Astrocyte of the cerebellum (primary cell): Measurements from ENCODE around the gene CYP2A6.

ENCODE experiments used
- DNase-seq: peaks from one replicate; pipeline ENCODE4 v3.0.0-alpha.2; 2011; ENCODE audit warnings: low read depth
- H3K4me3 ChIP-seq: 2 replicates; pipeline ENCODE4 v1.5.1; 2011; ENCODE audit warnings: mild to moderate bottlenecking, low read depth, low read length, moderate library complexity
- in situ Hi-C: cut with HindIII; loops from 2 replicates; pipeline ENCODE4 v1.10.0; 2017; ENCODE audit warnings: low sequenced_read_pairs
- TF ChIP-seq, protein P1 (sequence below): IDR thresholded peaks from 2 replicates; pipeline ENCODE4 v1.5.1; 2012; ENCODE audit warnings: low read length, low read depth, moderate library complexity, mild to moderate bottlenecking; ENCODE audit errors: missing control alignments

The CYP2A6 gene

DNA sequence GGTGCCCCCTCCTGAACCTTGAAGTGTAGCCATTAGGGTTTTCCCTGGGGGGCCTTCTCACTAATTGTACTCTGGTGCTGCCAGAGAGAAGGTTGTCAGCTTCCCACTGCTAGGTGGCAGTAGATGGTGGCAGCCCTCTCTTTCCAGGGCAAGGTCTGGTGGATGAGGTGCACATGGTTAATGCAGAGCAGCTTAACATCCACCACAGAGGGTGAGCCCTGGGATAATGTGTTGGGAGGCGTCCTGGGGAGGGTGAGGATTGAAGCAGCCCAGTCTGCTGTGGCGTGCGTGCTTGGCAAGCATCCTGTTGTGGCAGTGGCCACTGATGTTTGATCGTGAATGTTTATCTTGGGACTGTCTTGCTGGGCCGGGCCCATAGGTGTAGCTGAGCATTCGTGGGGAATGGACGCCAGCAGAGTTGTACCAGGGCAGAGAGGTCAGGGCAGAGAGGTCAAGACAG lies 45.4 kb downstream of the CYP2A6 start:
- TF ChIP-seq, protein P1, sequence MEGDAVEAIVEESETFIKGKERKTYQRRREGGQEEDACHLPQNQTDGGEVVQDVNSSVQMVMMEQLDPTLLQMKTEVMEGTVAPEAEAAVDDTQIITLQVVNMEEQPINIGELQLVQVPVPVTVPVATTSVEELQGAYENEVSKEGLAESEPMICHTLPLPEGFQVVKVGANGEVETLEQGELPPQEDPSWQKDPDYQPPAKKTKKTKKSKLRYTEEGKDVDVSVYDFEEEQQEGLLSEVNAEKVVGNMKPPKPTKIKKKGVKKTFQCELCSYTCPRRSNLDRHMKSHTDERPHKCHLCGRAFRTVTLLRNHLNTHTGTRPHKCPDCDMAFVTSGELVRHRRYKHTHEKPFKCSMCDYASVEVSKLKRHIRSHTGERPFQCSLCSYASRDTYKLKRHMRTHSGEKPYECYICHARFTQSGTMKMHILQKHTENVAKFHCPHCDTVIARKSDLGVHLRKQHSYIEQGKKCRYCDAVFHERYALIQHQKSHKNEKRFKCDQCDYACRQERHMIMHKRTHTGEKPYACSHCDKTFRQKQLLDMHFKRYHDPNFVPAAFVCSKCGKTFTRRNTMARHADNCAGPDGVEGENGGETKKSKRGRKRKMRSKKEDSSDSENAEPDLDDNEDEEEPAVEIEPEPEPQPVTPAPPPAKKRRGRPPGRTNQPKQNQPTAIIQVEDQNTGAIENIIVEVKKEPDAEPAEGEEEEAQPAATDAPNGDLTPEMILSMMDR, result peak; percentile 30
- in situ Hi-C loops, result no loop called here
- no peak overlapping the region for H3K4me3 ChIP-seq
- no peak for DNase-seq

DNA sequence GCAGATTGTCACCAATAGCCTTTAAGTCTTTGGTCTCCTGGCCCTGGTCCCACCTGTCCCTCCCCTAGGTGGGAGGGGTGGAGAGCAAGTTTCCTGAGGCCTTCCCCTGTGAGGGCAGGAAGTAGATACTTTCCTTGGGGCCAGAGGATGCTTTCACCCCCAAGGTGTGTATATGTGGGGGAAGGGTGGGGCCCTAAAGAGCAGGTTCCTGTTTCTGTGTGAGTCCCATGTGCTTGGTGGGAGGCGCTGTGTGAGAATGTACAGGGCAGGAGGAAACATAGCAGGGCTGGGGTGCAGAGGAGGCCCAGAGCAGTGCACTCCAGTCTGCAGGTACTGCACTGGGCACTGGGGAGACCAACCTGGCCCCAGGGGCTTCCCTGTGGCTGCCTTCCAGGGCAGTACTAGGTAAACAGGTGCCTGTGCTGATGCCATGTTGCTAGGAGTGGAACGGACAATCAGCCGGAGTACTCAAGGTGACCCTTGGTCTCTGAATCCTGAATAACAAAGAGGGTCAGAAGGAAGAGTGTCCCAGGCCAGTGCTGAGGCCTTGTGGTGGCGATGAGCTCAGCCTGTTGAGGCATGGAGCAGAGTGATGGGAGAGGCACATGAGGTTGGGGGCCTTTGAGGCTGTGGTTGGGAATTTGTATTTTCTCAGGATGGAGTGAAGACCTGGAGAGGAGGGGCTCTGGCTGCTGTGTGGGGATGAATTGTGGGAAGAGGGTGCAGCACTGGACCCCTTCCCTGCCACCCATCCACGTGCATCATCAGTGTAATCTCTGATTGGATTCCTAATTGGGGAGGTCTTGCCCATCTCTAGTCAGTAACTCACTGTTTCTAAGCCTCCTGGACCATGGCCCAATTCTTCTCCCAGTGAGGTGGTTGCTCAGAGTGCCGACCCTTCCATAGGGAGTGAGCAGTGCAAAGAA lies 46.1 kb downstream of the CYP2A6 start:
- no peak overlapping the region for H3K4me3 ChIP-seq
- in situ Hi-C loops, result no loop called here
- DNase-seq, result no peak
- TF ChIP-seq, protein P1, result no peak

DNA sequence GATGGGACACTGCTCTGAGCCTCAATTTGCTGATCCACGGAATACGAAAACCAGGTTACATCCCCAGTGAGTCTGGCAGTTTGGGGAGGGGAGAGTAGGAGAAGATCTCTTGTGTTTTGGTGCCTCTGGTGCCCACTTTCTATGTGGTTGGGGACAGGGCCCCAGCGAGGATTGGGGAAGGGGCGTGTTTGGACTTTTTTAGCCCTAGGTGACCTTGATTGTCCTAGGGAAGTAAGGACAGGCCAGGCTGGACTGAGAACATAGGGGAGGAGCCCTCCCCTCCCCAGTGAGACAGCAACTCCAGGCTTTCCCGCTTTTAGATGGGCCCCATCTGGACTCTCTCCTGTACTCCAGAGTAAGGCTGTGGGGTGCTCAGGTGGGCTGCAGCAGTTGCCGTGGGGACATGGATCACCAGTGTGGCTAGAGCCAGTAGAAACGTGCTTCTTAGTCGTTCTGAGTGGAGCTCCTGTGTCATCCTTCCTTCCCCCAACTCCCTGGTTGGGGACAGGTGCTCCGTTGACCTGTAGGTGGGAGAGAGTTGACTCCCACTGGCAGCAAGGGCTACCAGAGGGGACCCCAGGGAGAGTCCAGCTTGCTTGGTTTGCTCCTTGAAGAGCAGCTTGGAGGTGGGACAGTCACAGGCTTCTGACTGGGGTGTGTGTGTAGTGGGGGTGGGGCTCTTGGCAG lies 46.9 kb downstream of the CYP2A6 start:
- DNase-seq, result no peak
- no peak overlapping the region for H3K4me3 ChIP-seq
- TF ChIP-seq, protein P1, result no peak
- in situ Hi-C loops, result no loop called here

DNA sequence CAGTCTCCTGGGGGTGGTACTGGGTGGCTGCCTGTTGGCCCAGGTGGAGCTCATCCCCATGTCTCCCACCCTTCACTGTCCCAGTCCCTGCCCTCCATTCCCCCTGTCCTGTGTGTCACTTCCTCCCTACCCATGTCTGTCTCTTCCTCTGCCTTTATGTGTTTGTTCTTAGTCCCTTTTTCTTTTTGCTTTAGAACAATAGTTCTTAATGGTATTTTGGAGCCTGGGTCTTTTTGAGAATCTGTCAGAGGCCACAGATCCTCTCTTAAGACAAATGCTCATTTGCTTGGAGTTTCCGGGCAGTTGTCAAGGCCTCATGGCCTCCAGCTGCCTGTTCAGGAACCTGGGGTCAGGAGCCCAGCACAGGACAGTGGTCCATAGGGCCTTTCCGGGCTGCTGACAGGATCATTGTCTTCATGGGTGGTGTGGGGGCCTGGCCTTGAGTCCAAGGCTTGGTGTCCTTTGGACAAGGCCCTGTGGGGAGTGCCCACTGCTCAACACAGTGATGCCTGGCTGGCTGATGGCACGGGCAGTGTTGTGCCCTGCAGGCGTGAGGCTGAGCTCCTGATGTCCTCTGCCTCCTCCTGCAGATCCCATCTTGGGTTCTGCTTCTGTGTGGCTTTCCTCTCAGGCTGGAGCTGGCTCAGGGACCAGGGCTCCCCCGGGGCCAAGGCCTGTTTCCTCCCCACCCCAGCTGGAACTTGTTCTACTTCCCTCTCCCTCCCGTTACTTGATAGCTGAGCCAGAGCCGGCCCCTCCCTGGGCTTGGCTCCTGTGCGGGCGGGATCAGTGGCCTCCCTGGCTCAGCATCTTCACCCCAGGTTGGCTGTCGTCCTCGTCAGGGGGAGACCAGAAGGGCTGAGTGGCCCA lies 47.7 kb downstream of the CYP2A6 start:
- in situ Hi-C loops, result no loop called here
- peak overlapping the region; percentile 19 for H3K4me3 ChIP-seq
- no peak for DNase-seq
- TF ChIP-seq, protein P1, result no peak

DNA sequence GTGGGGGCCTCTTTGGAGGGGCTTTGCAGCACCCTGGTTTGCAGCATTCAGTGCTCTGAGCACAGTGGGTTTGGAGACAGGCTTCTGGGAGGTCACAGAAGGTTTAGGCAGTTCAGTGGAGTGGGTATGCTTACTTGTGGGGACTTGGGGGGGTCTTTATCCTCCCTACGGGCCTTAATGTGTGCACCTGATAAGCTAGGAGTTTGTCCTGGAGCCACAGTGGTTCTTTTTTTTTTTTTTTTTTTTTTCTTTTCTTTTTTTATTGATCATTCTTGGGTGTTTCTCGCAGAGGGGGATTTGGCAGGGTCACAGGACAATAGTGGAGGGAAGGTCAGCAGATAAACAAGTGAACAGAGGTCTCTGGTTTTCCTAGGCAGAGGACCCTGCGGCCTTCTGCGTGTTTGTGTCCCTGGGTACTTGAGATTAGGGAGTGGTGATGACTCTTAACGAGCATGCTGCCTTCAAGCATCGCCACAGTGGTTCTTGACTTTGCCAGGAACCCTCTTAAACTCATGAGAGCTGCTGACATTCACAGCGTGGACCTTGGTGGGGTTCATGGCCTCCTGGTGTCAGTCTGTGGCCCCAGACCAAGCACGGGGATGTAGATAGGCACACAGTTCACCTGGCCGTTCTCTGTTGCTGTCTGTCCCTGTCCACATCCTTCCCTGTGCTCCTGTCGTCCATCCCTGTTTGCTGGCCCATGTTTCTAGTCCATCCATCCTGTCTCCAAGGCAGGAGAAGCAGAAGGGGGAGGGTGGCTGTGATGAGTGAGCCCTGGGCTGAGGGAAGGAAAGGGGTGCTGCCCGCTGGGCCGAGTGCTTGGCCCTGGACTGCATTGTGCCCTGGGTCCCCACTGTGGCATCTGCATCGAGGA lies 48.6 kb downstream of the CYP2A6 start:
- H3K4me3 ChIP-seq, result peak overlapping the region; percentile 22
- in situ Hi-C loops, result no loop called here
- TF ChIP-seq, protein P1, result no peak
- DNase-seq, result no peak

DNA sequence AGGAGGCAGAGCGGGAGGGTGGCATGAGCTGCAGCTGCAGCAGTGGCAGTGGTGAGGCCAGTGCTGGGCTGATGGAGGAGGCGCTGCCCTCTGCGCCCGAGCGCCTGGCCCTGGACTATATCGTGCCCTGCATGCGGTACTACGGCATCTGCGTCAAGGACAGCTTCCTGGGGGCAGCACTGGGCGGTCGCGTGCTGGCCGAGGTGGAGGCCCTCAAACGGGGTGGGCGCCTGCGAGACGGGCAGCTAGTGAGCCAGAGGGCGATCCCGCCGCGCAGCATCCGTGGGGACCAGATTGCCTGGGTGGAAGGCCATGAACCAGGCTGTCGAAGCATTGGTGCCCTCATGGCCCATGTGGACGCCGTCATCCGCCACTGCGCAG lies 49.3 kb downstream of the CYP2A6 start:
- TF ChIP-seq, protein P1, result no peak
- peak overlapping the region; percentile 22 for H3K4me3 ChIP-seq
- in situ Hi-C loops, result no loop called here
- no peak for DNase-seq
